Measurements from ENCODE around the gene TNNT2.

The TNNT2 gene

DNA sequence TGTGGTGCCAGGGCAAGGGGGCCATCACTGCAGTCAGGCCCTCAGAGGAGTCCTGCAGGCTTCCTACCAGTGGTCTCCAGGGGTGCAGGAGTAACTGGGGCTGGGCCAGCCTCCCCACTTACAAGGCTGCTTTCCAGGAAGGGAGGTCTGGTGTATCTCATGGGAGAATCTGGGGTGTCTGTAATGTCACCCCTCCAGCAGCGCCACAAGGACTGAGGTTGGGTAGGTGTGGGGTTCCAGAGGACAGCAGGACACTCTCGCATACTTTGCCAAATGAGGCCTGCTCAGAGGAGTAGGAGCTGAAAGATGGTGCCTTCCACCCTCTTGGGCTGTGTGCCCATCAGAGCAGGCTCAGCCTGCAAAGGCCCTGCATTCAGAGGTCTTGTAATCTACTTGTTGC is 46.9 kb downstream of the TNNT2 start:
- DNase-seq, result no peak

- DNase-seq, result no peak
Measured at GRCh38 chr1:201329801-201330200, 47.7 kb downstream of the TNNT2 start.

- no peak for DNase-seq
Measured at GRCh38 chr1:201329286-201329685, 48.2 kb downstream of the TNNT2 start.

DNA sequence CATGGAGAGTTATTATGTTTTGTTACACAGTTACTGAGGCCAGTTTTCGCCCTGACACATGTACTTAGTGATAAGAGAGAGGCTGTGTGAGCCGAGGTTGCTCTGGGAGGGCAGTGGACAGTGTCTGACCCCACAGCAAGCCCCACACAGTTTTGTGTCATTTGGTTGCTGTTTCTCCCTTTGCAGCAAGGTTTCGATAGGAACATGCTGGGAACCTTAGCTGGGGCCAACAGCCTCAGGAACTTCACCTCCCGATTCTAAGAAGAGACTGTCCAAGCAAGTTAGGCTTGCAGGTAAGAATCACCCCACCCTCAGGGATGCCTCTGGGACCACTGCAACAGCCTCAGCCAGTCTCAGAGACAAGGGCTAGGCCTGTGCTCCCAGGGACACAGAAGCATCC is 48.9 kb downstream of the TNNT2 start:
- no peak for DNase-seq

DNA sequence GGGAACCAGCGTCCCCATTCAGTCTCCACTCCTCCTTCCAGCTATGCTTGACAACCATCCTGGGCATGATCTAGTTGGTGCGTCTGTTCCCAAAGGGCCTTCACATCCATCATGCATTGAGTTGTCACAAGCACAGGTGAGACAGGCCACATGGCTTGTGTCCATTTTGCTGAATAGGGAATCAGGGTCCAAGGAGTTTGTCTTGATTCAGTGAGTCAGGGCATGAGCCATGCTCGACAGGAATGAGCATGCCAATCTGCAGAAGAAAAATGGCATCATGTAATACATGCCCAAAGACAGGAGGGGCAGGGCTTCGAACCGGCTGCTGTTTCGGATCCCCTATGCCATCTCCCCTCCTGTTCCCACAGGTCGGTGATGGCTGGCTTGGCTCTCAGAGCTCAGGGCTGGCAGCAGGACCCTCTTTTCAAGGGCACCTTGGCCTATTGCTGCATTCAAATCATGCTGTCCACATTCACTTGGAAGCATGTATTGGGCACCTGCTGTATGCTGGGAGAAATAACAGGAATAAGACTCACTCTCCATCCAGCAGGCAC is 49.7 kb downstream of the TNNT2 start:
- DNase-seq, result no peak

DNA sequence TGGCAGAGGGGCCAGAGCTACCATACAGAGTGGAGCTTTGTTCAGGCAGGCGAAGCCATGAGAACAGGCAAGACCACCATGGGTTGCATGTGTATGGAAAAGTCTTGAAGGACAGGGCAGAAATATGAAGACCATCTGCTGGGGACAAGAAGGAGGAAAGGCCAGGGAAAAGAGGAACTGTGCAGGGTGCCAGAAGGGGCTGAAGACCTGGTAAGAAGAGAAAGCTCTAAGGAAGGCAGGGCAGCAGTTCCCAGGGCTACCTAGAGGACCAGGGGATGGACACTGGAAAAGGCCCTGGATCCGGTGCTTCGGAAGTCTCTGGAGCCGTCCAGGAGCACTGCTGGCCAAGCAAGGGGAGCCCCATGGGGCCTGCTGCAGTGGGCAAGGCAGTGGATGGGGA is 50.8 kb downstream of the TNNT2 start:
- DNase-seq, result no peak

- DNase-seq, result no peak
Measured at GRCh38 chr1:201325678-201326060, 51.8 kb downstream of the TNNT2 start.

DNA sequence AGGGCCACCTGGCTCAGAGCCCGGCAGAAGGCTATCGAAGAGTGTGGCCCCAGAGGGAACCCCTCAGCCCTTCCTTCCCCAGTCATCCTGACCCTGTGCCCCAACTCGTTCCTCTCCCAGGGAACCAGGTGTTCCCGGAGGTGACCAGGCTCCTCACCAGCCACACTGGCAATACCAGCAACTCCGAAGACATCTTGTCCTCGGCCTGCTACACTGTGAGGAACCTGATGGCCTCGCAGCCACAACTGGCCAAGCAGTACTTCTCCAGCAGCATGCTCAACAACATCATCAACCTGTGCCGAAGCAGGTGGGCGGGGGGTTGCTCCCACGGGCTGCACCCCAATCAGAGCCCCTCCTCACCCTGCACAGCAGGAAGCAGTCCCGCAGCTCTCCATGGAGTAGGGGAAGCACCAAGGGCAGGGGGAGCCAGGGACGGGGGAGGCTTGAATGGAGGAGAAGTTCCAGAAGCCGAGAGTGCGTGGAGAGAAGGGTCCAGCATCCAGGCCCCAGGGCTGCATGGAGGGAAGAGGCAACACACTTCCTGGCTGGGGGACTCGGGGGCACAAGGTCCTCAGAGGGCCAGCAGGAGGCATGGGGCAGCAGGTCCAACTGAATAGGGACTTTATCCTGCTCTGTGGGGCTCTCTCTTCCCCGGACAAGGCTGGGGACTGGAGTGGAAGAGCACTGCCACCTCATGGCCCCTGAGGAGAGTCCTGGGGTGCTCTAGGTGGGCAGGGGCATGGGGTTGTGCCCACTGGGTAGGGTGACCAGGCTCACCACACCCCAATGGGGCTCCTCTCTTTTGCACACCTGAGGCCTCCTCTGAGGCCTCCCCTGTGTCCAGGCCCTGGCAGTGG is 52.4 kb downstream of the TNNT2 start:
- DNase-seq, result no peak

- no peak for DNase-seq
Measured at GRCh38 chr1:201324306-201324705, 53.2 kb downstream of the TNNT2 start.

DNA sequence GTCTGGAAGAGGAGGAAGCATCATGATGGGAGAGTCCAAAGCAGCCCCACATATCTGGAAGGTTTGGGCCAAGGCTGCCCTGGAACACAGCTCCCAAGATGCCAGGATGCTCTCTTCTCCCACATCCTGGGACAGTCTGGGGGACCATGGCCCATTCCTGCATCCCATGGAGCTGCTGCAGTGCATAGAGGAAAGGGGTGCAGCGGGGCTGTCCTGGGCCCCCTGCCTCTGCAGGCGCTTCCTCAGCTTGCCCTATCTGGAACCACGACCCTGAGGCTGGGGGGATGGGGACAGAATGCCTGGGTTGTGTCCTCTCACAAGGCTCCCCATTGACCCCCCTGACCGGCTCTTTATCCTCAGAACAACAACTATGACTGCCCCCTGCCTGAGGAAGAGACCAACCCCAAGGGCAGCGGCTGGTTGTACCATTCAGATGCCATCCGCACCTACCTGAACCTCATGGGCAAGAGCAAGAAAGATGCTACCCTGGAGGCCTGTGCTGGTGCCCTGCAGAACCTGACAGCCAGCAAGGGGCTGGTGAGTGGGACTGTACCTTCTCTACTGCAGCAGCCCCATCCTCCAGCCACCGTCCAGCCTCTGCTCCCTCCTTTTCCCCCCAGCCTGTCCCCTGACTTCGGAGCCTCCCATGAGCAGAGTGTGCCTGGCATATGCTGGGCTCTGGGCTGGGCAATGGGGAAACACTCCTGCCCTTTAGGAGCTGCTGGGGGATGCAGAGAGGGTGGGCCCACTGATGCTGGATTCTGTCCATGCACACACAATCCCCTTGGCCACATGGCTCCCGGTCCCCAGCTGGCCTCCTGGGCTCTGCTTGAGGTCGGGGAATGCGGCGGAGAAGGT is 54.6 kb downstream of the TNNT2 start:
- DNase-seq, result no peak

GRCh38 chr1:201321826-201322390 is 55.6 kb downstream of the TNNT2 start:
- no peak for DNase-seq

DNA sequence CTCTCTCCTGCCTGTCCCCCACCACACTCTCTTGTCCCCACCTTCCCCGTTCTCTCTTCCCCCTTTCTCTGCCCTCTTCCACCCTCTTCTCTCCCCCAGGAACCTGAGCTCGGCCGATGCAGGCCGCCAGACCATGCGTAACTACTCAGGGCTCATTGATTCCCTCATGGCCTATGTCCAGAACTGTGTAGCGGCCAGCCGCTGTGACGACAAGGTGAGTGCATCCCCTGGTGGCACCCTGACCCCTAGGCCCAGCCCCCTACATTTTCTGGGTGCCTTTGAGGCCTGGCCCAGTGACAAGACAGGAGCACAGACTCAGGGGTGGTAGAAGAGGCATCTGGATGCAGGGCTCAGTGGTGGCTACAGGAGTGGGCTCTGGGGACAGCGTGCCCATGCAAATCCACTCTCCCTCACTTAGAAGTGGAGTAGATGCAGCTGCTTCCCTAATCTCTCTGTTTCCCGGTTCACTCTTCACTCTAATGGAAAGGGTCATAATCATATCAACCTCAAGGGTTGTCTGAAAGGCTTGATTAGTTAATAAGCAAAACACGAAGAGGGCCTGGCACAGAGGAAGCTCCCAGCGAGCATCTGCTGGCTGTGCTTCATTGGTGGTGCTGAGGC is 57.2 kb downstream of the TNNT2 start:
- DNase-seq, result no peak

DNA sequence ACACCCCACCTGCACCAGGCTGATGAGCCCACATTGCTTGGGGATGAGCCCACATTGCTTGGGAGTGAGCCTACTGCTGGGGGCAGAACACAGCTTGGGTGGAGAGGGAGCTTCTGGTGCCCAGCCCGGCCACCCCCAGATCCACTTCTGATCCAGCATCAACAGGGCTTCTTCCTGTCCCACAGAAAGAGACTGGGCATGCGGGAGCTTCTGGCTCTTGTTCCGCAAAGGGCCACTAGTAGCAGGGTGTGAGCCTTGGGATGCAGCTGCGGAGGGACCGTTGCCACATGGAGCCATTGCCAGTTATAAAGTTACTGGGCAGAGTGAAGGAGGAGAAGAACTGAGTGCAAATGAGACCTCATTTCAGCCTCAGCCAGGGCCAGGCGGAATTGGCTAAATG is 57.8 kb downstream of the TNNT2 start:
- DNase-seq, result no peak

DNA sequence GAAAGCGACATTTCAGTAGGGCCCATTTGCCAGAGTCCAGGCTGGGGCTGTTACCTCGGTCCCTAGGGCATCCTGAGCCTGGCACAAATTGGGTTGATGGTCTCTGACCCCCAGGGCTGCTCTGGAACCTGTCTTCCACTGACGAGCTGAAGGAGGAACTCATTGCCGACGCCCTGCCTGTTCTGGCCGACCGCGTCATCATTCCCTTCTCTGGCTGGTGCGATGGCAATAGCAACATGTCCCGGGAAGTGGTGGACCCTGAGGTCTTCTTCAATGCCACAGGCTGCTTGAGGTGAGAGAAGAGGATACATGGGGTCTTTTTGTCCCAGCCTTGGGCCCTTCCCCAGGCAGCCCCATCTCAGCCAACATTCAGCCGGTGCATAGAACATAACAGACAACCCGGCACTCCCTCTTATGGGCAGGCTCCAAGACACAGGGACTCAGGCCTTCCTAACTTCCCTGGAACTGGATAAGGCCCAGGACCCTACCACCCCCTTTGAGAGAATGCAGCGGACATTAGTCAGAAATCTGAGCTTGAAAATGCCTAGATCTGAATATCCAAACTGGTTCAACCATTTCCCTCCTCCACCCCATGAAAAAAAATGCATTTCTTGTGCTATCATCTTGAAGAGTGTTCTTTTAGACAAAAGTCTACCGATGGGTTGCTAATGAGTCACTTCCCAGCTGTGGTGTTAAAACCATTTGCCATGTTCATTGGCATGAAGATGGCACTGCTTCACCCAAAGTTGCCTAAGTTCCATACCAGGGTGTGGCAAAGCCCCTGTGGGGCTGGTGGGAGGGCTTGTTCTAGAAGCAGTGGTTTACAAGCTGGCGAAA is 58.8 kb downstream of the TNNT2 start:
- DNase-seq, result no peak

DNA sequence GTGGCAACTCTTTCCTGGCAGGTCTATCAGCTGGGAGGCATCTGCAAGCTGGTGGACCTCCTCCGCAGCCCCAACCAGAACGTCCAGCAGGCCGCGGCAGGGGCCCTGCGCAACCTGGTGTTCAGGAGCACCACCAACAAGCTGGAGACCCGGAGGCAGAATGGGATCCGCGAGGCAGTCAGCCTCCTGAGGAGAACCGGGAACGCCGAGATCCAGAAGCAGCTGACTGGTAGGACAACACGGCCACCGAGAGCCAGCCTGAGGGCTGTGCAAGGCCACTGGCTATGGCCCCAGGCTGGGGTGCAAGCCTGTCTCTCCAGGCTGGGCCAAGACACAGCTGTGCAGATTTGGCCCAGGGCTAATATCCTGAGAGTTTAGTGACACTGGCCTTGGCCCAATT is 59.9 kb downstream of the TNNT2 start:
- DNase-seq, result no peak

- no peak for DNase-seq
Measured at GRCh38 chr1:201316556-201316955, 60.9 kb downstream of the TNNT2 start.

- no peak for DNase-seq
Measured at GRCh38 chr1:201313086-201313485, 64.4 kb downstream of the TNNT2 start.

GRCh38 chr1:201312298-201312697 is 65.2 kb downstream of the TNNT2 start:
- no peak for DNase-seq

GRCh38 chr1:201311356-201312011 is 66.0 kb downstream of the TNNT2 start:
- no peak for DNase-seq

GRCh38 chr1:201310986-201311355 is 66.5 kb downstream of the TNNT2 start:
- no peak for DNase-seq

DNA sequence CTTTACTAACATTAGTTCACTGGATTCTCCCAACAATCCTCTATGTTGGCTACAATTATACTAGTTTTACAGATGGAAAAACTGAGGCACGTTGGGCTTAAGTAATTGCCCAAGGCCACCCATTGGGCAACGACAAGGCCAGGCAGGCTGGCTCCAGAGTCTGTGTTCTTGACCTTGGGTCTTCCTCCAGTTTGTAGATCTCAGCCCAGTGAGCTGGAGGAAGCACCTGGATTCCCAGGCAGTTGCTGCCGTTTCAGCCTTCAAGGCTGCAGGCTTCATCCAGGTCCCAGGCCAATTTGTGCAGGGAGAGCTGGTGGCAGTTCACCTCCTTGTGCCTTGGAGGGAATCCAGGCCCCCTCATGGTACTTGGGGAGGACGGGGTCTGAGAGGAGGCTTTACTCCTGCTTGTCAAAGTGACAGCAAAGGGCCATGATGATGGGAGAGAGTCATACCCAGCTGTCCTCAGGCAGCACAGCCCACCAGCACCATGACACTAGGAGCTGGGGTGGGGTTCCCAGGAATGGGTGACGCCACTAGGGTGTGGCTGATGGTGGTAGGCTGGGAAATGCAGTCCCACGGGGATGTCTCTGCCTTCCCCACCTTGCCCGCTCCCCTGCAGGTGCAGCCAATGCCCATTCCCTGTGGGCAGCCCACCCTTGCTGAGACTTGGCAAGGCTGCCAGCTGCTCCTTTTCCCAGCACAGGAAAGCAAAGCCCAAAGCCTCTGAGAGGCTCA is 67.1 kb downstream of the TNNT2 start:
- no peak for DNase-seq
